Fibroblast of villous mesenchyme (primary cell): ENCODE measurements around the gene SLC13A2. TPM values are rescaled to one million over a fixed set of nuclear protein-coding genes. Genes with fewer than 3 reads are reported as not detected.
"Not testable (repeated sequence)": the region's sequence is repeated elsewhere in the genome, so short reads cannot be mapped to it uniquely, and the experiment has no call there.

Experiments used
- DNase-seq: peaks from one replicate; pipeline ENCODE4 v3.0.0-alpha.2; 2010; ENCODE audit warnings: low read depth
- H3K4me3 ChIP-seq: 2 replicates; pipeline ENCODE4 v1.5.1; 2011; ENCODE audit warnings: low read depth, mild to moderate bottlenecking, low read length
- total RNA-seq: library from RNA; depleted of rRNA; stranded (reverse); fragments of >200 nt; gene quantifications from 2 replicates; pipeline ENCODE4 v1.2.3, GENCODE V29; 2012
- TF ChIP-seq, protein P1 (sequence below): IDR thresholded peaks from 2 replicates; pipeline ENCODE4 v1.5.1; 2012; ENCODE audit warnings: low read depth, mild to moderate bottlenecking, low read length; ENCODE audit not compliant: insufficient read depth

Gene SLC13A2
- total RNA-seq, 1 donor, result not detected

DNA sequence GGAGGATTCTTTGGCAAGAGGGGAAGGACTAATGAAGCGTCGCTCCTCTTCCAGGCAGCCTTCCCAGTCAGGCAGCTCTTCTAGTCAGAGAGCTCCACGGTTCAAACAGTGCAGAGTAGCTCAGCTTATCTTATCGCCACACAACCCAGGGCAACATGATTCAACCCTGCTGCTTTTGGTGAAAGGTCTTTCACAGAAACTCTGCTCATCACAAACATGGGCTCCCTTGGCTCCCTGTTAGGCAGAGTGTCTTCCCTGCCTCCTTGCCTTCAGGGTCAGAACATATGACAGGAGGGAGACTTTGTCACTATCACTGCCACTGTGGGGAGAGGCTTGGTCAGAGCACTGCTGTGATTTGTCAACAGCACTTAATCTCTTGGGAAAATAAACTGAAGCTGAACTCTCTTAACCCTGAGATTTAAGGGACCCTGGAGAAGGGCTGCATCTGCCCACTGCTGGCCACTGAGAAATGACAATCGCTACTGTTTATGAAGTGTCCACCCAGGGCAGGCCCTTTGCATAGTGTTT, 6.9 kb upstream of the SLC13A2 start:
- H3K4me3 ChIP-seq, result peak overlapping the region; percentile 7
- DNase-seq, result peak; percentile 73
- TF ChIP-seq, protein P1, sequence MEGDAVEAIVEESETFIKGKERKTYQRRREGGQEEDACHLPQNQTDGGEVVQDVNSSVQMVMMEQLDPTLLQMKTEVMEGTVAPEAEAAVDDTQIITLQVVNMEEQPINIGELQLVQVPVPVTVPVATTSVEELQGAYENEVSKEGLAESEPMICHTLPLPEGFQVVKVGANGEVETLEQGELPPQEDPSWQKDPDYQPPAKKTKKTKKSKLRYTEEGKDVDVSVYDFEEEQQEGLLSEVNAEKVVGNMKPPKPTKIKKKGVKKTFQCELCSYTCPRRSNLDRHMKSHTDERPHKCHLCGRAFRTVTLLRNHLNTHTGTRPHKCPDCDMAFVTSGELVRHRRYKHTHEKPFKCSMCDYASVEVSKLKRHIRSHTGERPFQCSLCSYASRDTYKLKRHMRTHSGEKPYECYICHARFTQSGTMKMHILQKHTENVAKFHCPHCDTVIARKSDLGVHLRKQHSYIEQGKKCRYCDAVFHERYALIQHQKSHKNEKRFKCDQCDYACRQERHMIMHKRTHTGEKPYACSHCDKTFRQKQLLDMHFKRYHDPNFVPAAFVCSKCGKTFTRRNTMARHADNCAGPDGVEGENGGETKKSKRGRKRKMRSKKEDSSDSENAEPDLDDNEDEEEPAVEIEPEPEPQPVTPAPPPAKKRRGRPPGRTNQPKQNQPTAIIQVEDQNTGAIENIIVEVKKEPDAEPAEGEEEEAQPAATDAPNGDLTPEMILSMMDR, result no peak

DNA sequence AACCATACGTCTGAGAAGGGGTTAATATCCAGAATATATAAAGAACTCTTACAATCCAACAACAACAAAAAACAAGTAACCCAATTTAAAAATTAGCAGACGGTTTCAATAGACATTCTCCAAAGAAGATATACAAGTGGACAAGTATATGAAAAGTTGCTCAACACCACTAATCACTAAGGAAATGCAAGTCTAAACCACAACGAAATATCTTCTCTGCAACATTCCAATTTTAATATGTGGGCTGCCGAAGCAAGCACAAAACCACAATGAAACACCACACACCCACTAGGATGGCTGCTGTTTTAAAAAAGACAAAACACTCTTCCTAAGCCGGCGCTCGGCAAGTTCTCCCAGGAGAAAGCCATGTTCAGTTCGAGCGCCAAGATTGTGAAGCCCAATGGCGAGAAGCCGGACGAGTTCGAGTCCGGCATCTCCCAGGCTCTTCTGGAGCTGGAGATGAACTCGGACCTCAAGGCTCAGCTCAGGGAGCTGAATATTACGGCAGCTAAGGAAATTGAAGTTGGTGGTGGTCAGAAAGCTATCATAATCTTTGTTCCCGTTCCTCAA, 5.9 kb upstream of the SLC13A2 start:
- peak overlapping the region; percentile 23 for H3K4me3 ChIP-seq
- TF ChIP-seq, protein P1, result no peak
- DNase-seq, result peak; percentile 90

DNA sequence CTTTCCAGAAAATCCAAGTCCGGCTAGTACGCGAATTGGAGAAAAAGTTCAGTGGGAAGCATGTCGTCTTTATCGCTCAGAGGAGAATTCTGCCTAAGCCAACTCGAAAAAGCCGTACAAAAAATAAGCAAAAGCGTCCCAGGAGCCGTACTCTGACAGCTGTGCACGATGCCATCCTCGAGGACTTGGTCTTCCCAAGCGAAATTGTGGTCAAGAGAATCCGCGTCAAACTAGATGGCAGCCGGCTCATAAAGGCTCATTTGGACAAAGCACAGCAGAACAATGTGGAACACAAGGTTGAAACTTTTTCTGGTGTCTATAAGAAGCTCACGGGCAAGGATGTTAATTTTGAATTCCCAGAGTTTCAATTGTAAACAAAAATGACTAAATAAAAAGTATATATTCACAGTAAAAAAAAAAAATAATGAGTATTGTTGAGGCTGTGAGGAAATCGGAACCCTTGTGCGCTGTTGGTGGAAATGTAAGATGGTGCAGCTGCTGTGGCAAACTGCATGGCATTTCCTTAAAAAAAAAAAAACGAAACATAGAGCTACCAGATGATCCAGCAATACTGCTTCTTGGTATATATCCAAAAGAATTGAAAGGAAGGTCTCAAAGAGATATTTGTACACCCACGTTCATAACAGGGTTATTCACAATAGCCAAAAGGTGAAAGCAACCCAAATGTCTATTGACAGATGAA, 5.3 kb upstream of the SLC13A2 start:
- peak; percentile 32 for DNase-seq

DNA sequence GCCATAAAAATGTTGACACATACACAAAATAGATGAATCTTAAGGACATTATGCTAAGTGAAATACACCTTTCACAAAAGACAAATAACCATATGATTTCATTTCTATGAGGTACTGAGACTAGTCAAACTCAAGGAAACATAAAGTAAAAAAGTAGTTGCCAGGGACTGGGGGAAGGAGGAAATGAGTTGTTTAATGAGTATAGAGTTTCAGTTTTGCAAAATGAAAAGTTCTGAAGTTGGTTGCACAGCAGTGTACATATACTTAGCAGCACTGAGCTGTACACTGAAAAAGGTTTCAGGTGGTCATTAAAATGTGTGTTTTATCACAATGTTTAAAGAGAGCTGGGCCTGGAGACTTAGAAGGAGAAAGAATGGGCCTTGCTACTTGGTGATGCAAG, 4.7 kb upstream of the SLC13A2 start:
- no peak for DNase-seq
- TF ChIP-seq, protein P1, result no peak
- no peak overlapping the region for H3K4me3 ChIP-seq

More for the DNA sequence above, 5.3 kb upstream of the SLC13A2 start:
- not testable (repeated sequence) for H3K4me3 ChIP-seq

DNA sequence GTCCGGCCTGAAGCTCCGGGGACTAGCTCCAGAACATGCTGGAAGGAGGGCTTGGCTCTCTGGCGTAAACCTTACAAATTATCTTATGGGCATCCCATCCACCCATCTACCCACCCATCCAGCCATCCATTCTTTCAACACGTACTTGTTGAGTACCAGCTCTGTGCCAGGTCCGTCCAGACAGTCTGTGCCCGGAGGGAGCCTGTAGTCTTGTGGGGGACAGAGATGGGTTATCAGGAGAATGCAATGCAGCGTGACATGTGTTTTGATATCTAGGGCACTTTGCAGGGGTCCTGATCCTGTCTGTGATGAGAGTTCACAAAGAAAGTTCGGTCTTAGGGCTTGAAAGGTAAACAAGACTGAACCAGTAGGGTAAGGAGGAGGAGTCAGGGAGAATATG, 4.1 kb upstream of the SLC13A2 start:
- DNase-seq, result no peak
- no peak overlapping the region for H3K4me3 ChIP-seq
- TF ChIP-seq, protein P1, result no peak

DNA sequence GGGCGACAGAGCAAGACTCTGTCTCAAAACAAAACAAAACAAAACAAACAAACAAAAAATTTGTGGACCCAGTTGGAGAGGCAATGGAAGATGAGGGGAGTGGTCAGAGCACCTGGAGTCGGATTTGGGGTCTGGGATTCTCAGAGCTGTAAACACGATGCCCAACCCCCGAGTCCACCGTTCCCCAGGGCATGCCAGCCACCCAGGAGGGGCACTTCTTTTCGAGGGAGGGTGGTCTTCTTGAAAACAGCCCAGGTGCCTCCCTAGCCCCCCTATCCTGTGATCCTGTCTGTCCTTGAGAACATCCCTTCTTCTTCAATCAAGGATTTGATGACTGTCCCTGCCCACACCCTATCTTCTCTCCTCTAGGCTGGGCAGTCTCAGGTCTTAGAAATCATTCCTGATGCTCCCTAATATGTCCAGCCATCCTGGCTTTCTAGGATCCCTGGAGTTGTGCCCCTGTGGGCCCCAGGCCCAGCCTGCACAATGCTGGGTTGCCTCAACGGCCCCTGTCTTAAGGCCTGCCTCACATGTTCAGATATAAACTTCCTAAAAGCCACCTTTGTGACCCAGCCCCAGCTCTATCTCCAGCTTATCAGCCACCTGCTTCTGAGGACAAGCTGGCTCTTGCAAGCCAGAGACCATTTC, 3.1 kb upstream of the SLC13A2 start:
- no peak overlapping the region for H3K4me3 ChIP-seq
- DNase-seq, result no peak
- TF ChIP-seq, protein P1, result no peak

DNA sequence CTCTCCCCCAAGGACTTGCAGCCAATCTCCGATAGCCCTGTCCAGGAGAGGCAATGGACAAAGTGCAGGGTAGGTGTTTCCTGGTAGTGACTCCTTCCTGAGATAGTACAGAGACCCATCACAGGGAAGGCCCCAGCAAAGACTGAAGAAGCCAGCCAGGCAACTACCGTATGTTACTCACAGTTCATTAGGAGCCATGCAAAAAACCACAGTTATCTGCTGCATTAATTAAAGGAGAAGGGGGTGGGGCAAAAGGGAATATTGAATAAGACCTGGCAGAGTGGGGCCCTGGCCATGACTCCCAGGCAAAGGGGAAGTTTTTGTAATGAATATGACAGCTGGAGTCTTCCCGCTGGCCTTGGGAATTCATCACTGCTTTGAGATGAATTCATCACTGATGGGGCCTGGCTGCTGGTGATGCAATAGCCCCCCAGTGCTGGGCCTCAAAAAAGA, 2.5 kb upstream of the SLC13A2 start:
- no peak overlapping the region for H3K4me3 ChIP-seq
- peak; percentile 18 for DNase-seq
- TF ChIP-seq, protein P1, result no peak
